ENCODE results near the gene B9D1.
A peak's percentile ranks its signal among the peaks of the same experiment; 100 is the strongest.

B9D1 gene

DNA sequence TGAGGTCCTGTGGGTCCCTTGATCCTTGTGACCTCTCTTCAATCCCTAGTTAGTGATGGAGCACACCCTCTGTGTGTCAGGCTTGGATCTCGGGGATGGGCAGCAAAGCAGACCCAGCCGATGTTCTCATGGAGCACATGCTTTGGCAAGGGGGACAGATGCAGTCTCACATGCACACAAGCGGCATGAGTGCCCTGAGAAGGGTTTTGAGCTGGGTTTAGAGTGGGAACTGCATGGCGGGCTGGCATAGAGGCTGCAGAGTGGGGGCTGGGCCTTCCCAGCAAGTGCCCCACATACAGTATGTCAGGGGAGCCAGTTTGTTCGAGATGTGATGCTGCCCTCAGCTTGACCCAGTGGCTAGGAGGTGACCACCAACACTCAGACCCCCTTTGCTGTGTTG lies 41.6 kb downstream of the B9D1 start:
- DNase-seq (ENCODE audit: low spot score): no peak

GRCh38 chr17:19319771-19320505 lies 42.6 kb downstream of the B9D1 start:
- no peak for DNase-seq (ENCODE audit: low spot score)

DNA sequence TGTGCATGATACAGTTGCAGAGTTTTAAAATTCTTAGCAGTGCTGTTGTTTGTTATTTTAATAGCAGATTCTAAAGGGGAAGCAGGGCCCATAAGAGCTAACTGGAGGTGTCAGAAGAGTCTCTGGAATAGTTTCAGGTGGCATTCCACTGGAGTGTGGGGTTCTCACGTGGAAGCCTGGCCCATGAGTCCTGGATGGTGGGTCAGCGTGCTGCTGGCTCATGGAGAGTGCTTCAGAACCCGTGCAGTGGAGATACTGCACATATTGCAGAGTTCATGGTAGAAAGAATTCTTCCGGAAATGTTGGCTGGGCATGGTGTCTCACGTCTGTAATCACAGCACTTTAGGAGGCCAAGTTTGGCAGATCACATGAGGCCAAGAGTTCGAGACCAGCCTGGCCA lies 43.9 kb downstream of the B9D1 start:
- no peak for DNase-seq (ENCODE audit: low spot score)

- peak; percentile 30 for DNase-seq (ENCODE audit: low spot score)
Observed at GRCh38 chr17:19317359-19318095, 45.0 kb downstream of the B9D1 start.

GRCh38 chr17:19316761-19317358 lies 45.7 kb downstream of the B9D1 start:
- DNase-seq (ENCODE audit: low spot score): no peak

DNA sequence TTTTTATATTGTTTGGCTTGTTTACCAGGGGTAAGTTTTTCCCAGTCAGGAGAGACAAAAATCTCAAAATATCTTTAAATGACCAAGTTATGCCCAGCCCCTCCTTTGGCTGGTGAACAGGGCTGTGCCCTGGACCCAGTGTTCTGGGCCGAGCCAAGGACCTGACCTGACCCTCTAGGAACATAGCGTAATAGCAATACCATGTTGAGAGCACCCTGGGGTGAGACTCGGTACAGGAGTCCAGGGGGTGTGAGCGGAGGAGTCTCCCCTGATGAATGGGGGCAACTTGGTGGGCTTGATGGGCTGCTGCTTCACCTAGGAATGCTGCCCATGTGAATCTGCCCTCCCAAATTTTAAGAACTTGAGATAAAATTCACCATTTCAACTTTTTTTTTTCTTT lies 47.4 kb downstream of the B9D1 start:
- no peak for DNase-seq (ENCODE audit: low spot score)

GRCh38 chr17:19313746-19314651 lies 48.5 kb downstream of the B9D1 start:
- no peak for DNase-seq (ENCODE audit: low spot score)

DNA sequence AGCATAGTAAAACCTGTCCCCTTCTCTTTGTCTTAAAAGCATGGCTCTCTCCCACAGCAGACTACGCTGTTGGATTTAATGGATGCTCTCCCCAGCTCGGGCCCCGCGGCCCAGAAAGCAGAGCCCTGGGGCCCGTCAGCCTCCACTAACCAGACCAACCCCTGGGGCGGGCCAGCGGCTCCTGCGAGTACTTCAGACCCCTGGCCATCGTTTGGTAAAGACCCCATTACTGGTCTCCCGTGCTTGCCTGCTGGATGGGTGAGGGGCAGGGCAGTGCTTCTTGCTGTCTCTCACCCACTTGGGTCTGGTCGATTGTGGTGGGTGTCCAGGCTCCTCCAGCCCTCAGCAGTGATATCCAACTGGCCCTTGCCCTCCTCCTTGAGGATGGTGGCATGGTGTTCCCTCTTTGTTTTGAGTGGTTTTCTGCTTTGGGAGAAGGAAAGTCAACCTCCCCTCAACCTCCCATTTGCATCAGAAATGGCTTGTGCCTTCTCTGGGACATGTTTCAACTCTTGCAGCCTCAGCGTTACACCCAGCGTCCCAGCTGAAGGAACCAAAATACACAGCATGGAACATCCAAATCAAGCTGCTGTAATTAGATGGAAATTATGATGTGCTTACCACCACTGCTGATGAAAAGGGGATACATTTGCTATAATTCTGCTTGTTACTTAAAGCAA lies 49.3 kb downstream of the B9D1 start:
- no peak for DNase-seq (ENCODE audit: low spot score)

GRCh38 chr17:19312406-19312805 lies 50.1 kb downstream of the B9D1 start:
- DNase-seq (ENCODE audit: low spot score): no peak

DNA sequence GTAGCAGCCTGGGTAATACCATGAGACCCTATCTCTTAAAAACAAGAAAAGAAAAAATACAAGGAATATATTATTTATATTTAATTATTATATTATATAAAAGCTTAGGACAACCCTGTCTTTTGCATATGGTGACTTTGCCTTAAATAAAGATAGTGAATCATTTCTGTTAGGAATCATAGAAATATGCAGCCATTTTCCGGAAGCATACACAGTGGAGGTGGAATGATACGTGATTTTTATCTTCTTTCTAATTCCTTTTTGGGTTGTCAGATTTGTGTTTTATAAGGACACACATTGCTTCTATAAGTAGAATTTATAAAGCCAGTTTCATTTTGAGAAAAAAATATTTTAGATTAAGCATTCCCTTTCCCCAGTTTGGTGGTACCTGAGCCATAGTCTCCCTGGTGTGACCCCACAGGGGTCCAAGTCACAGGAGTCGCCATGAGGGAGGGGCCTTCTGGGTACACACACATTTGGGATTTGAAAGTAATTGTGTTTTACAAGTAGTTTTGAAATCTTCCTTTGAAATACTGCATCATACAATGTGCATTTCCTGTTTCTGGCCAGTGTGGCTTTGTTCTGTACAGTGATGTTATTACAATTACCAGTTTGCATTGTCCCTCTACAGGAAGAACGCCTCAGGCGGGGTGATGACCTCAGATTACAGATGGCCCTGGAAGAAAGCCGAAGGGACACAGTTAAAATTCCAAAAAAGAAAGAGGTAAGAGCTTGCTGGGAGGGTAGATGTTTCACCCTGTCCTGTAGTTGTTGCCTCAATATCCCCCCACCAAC lies 50.9 kb downstream of the B9D1 start:
- DNase-seq (ENCODE audit: low spot score): peak; percentile 25

DNA sequence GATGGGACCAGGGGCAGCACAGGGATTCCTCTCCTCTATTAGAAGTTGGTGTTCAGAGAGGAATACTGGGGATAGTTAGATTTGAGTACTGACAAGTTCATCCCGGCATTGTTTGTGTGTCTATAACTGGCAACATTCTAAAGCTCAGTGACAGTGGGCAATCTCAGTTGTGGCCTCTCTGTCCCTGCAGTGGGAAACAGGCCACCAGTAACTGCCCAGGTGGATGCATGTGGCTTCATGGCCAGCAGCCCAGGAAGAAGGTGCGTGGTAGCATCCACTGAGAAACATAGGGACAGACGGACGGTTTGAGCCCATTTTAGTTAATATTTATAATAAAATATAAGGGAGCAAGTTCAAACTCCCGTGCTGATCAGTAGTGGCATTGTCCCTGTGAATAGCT lies 51.5 kb downstream of the B9D1 start:
- DNase-seq (ENCODE audit: low spot score): no peak

- no peak for DNase-seq (ENCODE audit: low spot score)
Observed at GRCh38 chr17:19310151-19310550, 52.4 kb downstream of the B9D1 start.

DNA sequence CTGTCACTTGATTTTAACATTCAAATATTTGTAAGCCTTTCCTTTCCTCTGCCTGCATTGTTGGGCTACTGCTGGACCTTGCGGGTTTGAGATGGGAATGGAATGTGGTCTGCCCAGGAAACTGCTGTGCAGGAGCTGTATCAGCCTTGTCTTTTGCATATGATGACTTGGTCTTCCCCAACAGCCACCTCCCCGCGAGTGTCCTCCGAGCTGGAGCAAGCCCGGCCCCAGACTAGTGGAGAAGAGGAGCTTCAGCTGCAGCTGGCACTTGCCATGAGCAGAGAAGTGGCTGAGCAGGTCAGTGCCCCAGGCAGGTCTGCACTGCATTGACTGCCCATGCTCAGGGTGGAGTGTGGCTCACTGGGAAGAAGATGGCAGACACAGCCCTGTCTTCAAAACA lies 52.8 kb downstream of the B9D1 start:
- no peak for DNase-seq (ENCODE audit: low spot score)

GRCh38 chr17:19308398-19308797 lies 54.1 kb downstream of the B9D1 start:
- no peak for DNase-seq (ENCODE audit: low spot score)

DNA sequence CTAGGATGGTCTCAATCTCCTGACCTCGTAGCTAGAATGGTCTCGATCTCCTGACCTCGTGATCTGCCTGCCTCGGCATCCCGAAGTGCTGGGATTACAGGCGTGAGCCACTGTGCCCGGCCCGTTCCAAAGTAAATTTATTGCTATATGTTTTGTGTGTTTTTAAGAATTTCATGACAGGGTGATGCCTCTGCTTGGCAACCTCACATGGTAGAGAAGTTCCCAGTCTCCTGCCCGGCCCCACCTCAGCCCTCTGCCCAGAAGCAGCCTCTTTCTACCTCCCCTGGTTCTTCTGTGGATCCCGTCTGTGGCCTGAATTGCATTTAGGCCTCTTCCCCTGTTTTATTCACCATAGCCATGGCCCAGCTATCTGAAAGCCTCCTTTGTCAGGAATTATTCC lies 55.0 kb downstream of the B9D1 start:
- no peak for DNase-seq (ENCODE audit: low spot score)

GRCh38 chr17:19306160-19307111 lies 56.1 kb downstream of the B9D1 start:
- no peak for DNase-seq (ENCODE audit: low spot score)

DNA sequence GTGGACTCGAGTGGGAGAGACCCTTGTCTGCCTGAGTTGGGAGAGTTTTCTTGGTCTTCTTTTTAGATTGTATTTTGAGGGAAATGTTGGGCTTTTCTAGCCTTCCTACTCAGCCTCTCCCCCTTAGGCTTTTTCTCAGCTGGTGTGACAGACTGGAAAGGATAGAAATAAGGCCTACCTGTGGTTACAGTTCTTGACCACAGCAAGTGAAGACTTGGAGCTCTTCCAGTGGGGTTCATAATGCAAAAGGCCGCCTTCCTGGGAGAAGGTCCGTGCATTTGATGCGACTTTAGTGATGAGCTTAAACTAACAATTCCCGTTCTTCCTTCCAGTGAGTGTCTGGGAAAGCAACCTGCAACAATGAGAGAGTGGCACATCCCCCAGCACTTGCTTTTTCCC lies 56.8 kb downstream of the B9D1 start:
- DNase-seq (ENCODE audit: low spot score): no peak

GRCh38 chr17:19305256-19305655 lies 57.3 kb downstream of the B9D1 start:
- no peak for DNase-seq (ENCODE audit: low spot score)

GRCh38 chr17:19304751-19305150 lies 57.8 kb downstream of the B9D1 start:
- DNase-seq (ENCODE audit: low spot score): no peak

DNA sequence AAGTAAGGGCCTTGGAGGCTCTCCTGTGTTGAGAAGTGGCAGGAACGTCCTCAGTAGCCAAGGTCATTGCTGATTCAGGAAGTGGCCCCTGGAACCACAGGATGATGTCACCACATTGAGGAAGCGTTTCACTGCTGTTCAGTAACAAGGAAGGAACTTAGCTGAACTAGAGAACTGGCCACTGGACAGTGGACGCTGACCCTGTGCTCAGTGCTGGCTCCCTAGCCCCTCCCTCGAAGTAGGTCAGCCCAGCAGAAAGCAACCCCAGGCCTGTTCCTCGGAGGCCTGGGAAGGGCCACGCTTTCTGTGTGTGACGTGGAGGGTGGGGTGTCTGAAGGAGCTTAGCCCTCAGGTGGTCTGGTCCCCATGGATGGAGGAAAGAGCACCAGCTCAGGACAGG lies 58.3 kb downstream of the B9D1 start:
- peak; percentile 56 for DNase-seq (ENCODE audit: low spot score)
